GM12875 (cell line): ENCODE results near the gene MAPK12.
A peak's percentile ranks its signal among the peaks of the same experiment; 100 is the strongest.

ENCODE experiments used
- H3K4me3 ChIP-seq: one replicate; pipeline ENCODE4 v1.5.1; 2011; ENCODE audit warnings: low read depth, low read length, control low read depth
- CTCF ChIP-seq: IDR thresholded peaks from 2 replicates; pipeline ENCODE4 v1.5.1; 2011; ENCODE audit warnings: low read depth, mild to moderate bottlenecking, control low read depth, inconsistent platforms, low read length, moderate library complexity, borderline replicate concordance; ENCODE audit not compliant: insufficient read depth

Gene MAPK12

GRCh38 chr22:50303848-50304527 lies 42.5 kb upstream of the MAPK12 start:
- H3K4me3 ChIP-seq, result peak overlapping the region; percentile 6
- 0 out of 2 replicates have a peak, but pooled peaks have one; percentile 24 for TF ChIP-seq CTCF

GRCh38 chr22:50303515-50303847 lies 42.0 kb upstream of the MAPK12 start:
- H3K4me3 ChIP-seq, result peak overlapping the region; percentile 6
- no peak for TF ChIP-seq CTCF

- TF ChIP-seq CTCF, result no peak
- H3K4me3 ChIP-seq, result no peak overlapping the region
These were observed 41.1 kb upstream of the MAPK12 start for GRCh38 chr22:50302564-50302963.

GRCh38 chr22:50302041-50302541 lies 40.6 kb upstream of the MAPK12 start:
- H3K4me3 ChIP-seq, result no peak overlapping the region

GRCh38 chr22:50301581-50301991 lies 40.1 kb upstream of the MAPK12 start:
- H3K4me3 ChIP-seq, result no peak overlapping the region
- no peak for TF ChIP-seq CTCF

More at GRCh38 chr22:50302041-50302541, 40.6 kb upstream of the MAPK12 start:
- no peak for TF ChIP-seq CTCF

GRCh38 chr22:50300620-50301257 lies 39.3 kb upstream of the MAPK12 start:
- TF ChIP-seq CTCF, result no peak
- peak overlapping the region; percentile 21 for H3K4me3 ChIP-seq
